ENCODE data around the gene MAPK14.

- TF ChIP-seq CTCF (IDR thresholded peaks at IDR 0.05) (no peak), POLR2A (IDR thresholded peaks at IDR 0.05) (no peak)
Observed at GRCh38 chr6:36118550-36119107, 91.0 kb downstream of the MAPK14 start.
